GM23338 (cell line): ENCODE results near the gene NVL.

Source experiments
- POLR2AphosphoS5 ChIP-seq: IDR thresholded peaks from 2 replicates; pipeline ENCODE4 v1.6.1; 2016; ENCODE audit warnings: antibody characterized with exemption, low read depth
- TF ChIP-seq, protein P1 (sequence below), 2 experiments: fragments of 200-600 bp in 1 of 2; sonication (generic) in 1 of 2; conservative IDR thresholded peaks; 2 replicates each; pipeline versions ENCODE4 v1.5.1 to v1.6.1; 2016 to 2017; ENCODE audit warnings: antibody characterized with exemption in 2 of 2, low read depth in 2 of 2, mild to moderate bottlenecking in 2 of 2, moderate library complexity in 1 of 2
- TF ChIP-seq, protein P2 (sequence below): IDR thresholded peaks from one replicate; pipeline ENCODE4 v1.6.1; 2018; ENCODE audit warnings: antibody characterized with exemption; ENCODE audit not compliant: unreplicated experiment

DNA sequence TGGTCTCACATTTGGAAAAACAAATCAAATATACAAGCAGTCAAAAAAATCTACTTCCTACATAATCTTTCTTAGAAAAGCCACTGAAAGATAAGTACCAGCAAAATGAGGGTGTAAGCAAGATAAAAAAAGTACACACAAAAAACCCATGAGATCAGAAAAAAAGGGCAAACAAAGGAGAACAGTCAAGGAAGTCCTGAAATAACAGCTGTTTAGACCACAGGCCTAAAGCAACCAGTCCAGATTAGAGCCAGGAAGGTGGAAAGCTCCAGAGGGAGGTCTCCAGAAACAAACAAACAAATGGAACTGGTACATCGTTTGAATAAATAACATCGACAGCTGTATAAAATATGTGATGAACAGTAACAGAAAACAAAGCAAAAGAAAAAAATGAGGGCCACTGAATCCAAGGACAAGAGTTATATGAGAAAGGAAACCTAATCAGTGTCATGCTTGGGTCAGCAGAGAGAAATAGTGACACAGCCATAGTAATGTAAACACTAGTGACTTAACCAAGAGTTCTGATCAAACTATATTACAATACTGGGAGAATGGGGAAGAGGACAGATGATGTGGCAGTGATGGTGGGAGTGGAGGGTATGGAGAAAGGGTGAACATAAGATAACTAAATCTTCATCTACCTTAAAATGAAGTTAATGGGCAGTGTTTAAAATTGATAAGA is 67.5 kb downstream of the NVL start:
- TF ChIP-seq, protein P1, sequence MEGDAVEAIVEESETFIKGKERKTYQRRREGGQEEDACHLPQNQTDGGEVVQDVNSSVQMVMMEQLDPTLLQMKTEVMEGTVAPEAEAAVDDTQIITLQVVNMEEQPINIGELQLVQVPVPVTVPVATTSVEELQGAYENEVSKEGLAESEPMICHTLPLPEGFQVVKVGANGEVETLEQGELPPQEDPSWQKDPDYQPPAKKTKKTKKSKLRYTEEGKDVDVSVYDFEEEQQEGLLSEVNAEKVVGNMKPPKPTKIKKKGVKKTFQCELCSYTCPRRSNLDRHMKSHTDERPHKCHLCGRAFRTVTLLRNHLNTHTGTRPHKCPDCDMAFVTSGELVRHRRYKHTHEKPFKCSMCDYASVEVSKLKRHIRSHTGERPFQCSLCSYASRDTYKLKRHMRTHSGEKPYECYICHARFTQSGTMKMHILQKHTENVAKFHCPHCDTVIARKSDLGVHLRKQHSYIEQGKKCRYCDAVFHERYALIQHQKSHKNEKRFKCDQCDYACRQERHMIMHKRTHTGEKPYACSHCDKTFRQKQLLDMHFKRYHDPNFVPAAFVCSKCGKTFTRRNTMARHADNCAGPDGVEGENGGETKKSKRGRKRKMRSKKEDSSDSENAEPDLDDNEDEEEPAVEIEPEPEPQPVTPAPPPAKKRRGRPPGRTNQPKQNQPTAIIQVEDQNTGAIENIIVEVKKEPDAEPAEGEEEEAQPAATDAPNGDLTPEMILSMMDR (conservative IDR thresholded peaks at IDR 0.05; ENCODE audit: low read depth in 2 of 2): no peak
- no peak for TF ChIP-seq POLR2AphosphoS5
- TF ChIP-seq, protein P2, sequence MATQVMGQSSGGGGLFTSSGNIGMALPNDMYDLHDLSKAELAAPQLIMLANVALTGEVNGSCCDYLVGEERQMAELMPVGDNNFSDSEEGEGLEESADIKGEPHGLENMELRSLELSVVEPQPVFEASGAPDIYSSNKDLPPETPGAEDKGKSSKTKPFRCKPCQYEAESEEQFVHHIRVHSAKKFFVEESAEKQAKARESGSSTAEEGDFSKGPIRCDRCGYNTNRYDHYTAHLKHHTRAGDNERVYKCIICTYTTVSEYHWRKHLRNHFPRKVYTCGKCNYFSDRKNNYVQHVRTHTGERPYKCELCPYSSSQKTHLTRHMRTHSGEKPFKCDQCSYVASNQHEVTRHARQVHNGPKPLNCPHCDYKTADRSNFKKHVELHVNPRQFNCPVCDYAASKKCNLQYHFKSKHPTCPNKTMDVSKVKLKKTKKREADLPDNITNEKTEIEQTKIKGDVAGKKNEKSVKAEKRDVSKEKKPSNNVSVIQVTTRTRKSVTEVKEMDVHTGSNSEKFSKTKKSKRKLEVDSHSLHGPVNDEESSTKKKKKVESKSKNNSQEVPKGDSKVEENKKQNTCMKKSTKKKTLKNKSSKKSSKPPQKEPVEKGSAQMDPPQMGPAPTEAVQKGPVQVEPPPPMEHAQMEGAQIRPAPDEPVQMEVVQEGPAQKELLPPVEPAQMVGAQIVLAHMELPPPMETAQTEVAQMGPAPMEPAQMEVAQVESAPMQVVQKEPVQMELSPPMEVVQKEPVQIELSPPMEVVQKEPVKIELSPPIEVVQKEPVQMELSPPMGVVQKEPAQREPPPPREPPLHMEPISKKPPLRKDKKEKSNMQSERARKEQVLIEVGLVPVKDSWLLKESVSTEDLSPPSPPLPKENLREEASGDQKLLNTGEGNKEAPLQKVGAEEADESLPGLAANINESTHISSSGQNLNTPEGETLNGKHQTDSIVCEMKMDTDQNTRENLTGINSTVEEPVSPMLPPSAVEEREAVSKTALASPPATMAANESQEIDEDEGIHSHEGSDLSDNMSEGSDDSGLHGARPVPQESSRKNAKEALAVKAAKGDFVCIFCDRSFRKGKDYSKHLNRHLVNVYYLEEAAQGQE: no peak
